GM10266 (cell line): Measurements from ENCODE around the gene RNPEP.
A peak's percentile ranks its signal among the peaks of the same experiment; 100 is the strongest.

ENCODE experiments used
- DNase-seq: peaks from one replicate; pipeline ENCODE4 v3.0.0; 2012; ENCODE audit errors: extremely low spot score
- TF ChIP-seq, protein P1 (sequence below): IDR thresholded peaks from 2 replicates; pipeline ENCODE4 v1.5.1; 2012; ENCODE audit warnings: mild to moderate bottlenecking, low read depth; ENCODE audit not compliant: control insufficient read depth, insufficient read depth; ENCODE audit errors: missing control alignments

Gene RNPEP

DNA sequence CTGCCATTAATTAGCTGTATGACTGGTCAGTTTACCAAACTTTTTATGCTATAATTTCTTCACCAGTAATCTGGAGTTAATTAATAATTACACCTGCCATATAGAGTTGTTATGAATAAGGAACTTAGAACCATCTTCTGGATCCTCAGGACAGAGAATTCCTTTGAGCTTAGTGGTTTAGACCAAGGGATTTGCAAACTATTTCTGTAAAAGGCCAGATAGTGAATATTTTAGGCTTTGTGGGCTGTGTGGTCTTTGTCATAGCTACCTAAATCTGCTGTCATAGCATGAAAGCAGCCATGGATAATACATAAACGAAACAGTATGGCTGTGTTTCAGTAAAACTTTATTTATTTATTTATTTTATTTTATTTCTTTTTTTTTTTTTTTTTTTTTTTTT, 18.2 kb upstream of the RNPEP start:
- TF ChIP-seq, protein P1, sequence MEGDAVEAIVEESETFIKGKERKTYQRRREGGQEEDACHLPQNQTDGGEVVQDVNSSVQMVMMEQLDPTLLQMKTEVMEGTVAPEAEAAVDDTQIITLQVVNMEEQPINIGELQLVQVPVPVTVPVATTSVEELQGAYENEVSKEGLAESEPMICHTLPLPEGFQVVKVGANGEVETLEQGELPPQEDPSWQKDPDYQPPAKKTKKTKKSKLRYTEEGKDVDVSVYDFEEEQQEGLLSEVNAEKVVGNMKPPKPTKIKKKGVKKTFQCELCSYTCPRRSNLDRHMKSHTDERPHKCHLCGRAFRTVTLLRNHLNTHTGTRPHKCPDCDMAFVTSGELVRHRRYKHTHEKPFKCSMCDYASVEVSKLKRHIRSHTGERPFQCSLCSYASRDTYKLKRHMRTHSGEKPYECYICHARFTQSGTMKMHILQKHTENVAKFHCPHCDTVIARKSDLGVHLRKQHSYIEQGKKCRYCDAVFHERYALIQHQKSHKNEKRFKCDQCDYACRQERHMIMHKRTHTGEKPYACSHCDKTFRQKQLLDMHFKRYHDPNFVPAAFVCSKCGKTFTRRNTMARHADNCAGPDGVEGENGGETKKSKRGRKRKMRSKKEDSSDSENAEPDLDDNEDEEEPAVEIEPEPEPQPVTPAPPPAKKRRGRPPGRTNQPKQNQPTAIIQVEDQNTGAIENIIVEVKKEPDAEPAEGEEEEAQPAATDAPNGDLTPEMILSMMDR: no peak

DNA sequence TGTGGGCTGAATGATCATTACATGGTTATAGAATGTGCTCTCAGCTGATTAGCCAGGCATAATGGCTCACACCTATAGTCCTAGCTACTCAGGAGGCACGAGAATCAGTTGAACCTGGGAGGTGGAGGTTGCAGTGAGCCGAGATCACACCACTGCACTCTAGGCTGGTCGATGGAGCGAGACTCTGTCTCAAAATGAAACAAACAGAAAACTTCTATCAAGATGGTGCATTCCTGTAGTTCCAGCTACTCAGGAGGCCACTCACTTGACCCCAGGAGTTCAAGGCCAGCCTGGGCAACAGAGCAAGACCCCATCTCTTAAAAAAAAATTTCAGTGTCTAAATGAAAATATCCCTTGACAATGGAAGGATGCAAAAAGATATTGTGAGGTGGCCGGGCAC, 16.3 kb upstream of the RNPEP start:
- TF ChIP-seq, protein P1: no peak
- DNase-seq: no peak

More for the DNA sequence above, 18.2 kb upstream of the RNPEP start:
- no peak for DNase-seq

DNA sequence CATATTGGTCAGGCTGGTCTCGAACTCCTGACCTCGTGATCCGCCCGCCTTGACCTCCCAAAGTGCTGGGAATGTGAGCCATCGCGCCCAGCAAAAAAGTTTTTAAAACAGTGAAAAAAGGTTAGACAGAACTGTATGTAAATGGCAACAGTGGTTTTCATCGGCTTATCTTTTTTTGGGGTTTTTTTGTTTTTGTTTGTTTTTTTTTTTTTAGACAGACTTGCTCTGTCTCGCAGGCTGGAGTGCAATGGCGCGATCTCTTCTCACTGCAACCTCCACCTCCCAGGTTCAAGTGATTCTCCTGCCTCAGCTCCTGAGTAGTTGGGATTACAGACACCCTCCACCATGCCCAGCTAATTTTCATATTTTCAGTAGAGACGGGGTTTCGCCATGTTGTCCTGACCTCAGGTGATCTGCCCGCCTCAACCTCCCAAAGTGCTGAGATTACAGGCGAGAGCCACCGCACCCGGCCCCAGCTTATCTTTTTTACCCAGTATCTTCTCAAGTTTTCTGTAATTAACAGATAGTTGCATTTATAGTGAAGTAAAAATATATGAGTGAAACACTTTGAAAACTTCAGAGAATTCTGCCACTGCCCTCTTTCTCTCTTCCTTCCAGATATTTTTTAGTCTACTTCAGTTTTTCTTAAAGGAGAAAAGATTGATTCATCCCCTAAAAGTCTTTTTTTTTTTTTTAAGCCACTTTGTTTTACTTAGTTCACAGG, 14.1 kb upstream of the RNPEP start:
- TF ChIP-seq, protein P1: no peak
- no peak for DNase-seq

GRCh38 chr1:201970334-201971159, 11.9 kb upstream of the RNPEP start:
- TF ChIP-seq, protein P1: no peak
- DNase-seq: no peak

DNA sequence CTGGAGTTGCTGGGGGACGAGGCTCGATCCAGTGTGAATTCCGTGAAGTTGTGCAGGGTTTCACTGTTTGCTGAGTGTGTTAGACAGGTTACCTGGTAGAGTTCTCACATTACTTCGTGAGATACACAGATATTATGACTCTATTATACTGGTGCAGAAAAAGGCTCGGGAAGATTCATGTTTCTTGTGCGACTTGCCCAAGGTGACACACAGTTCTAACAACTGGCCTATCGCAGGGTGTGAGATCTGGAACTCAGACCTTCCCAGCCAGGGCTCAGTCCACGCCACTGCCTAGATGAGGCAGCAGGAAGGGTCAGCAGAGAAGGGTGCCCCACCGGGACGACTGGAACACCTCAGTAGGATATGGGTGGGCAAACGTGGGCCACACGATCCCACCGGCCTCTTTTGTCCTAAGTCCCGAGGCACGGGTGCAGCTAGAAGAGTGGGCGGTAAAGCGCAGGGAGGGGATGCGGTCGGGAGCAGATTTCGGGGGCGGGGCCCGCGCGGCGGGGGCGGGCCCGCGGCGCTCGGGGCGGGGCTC, 296 bp upstream of the RNPEP start:
- DNase-seq: peak; percentile 93

GRCh38 chr1:201983380-201983805, 945 bp downstream of the RNPEP start:
- TF ChIP-seq, protein P1: no peak

More for the DNA sequence above, 296 bp upstream of the RNPEP start:
- TF ChIP-seq, protein P1: no peak

More at GRCh38 chr1:201983380-201983805, 945 bp downstream of the RNPEP start:
- no peak for DNase-seq
